A549 (cell line): ENCODE data around the gene DOK7. TPM values are rescaled to one million over a fixed set of nuclear protein-coding genes. Genes with fewer than 3 reads are reported as not detected.

Source experiments
- ATAC-seq, 2 experiments: fragments of 200-7000 bp in 1 of 2; fragments of >200 bp in 1 of 2; cut with Nextera tagmentation in 1 of 2; cut with Tn5 transposase in 1 of 2; 3 replicates each; pipeline versions ENCODE4 v1.8.0 to v1.9.1; 2018 to 2020; ENCODE audit warnings: mild to moderate bottlenecking in 1 of 2, moderate library complexity in 1 of 2
- CTCF ChIA-PET: fragments of 300-600 bp; sonication (Branson Sonifier 250); formaldehyde crosslinking; extraction: SDS; loops from one replicate; lab custom pipeline; 2021; ENCODE audit warnings: antibody characterized with exemption, inconsistent platforms; lab: Yijun Ruan, JAX
- POLR2A ChIA-PET: fragments of 350-600 bp; formaldehyde crosslinking; extraction: SDS; loops from one replicate; lab custom pipeline; 2021; ENCODE audit warnings: antibody characterized with exemption, inconsistent platforms; lab: Yijun Ruan, JAX
- DNase-seq, 2 experiments: peaks; one replicate each; pipeline versions ENCODE4 v3.0.0 to v3.0.0-alpha.2; 2011 to 2016; ENCODE audit warnings: low read depth in 1 of 2, low spot score in 1 of 2
- FAIRE-seq: peaks from 2 replicates; lab custom pipeline; 2011; peaks lifted over from hg19 to GRCh38; lab: Jason Lieb, UNC
- H3K27ac ChIP-seq, 2 experiments: fragments of >200 bp; sonication (Bioruptor Twin); formaldehyde crosslinking; 3 replicates each; pipeline ENCODE4 v1.5.1; 2016 to 2017
- H3K4me1 ChIP-seq: fragments of >200 bp; sonication (Bioruptor Twin); formaldehyde crosslinking; 3 replicates; pipeline ENCODE4 v1.6.1; 2016
- H3K4me2 ChIP-seq: fragments of >200 bp; sonication (Bioruptor Twin); formaldehyde crosslinking; 3 replicates; pipeline ENCODE4 v1.6.1; 2016
- H3K4me3 ChIP-seq: fragments of >200 bp; sonication (Bioruptor Twin); formaldehyde crosslinking; 3 replicates; pipeline ENCODE4 v1.5.1; 2016
- H3K9me3 ChIP-seq: fragments of >200 bp; sonication (Bioruptor Twin); formaldehyde crosslinking; 3 replicates; pipeline ENCODE4 v1.6.1; 2016
- CBX8 ChIP-seq: fragments of 200-600 bp; sonication (generic); IDR thresholded peaks from 2 replicates; pipeline ENCODE4 v1.6.1; 2016
- EHF ChIP-seq: fragments of 250-450 bp; sonication (Bioruptor Pico); IDR thresholded peaks from 2 replicates; pipeline ENCODE4 v1.5.0; 2020; ENCODE audit warnings: mild to moderate bottlenecking
- EHMT2 ChIP-seq: fragments of 200-600 bp; sonication (generic); IDR thresholded peaks from 2 replicates; pipeline ENCODE4 v1.6.1; 2016; ENCODE audit warnings: antibody characterized with exemption, low read depth, mild to moderate bottlenecking, moderate library complexity
- KDM1A ChIP-seq: fragments of 200-600 bp; sonication (generic); IDR thresholded peaks from 2 replicates; pipeline ENCODE4 v1.6.1; 2016; ENCODE audit warnings: low read depth, mild to moderate bottlenecking
- MYC ChIP-seq: IDR thresholded peaks from 2 replicates; pipeline ENCODE4 v1.6.1; 2012; ENCODE audit warnings: mild to moderate bottlenecking, inconsistent platforms, low read length, improper control_type of control experiment, borderline replicate concordance
- POLR2A ChIP-seq: IDR thresholded peaks from 2 replicates; pipeline ENCODE4 v1.6.1; 2012; ENCODE audit warnings: mild to moderate bottlenecking, low read length
- POLR2AphosphoS2 ChIP-seq: conservative IDR thresholded peaks from 2 replicates; pipeline ENCODE4 v1.6.1; 2012; ENCODE audit warnings: low read length, improper control_type of control experiment, inconsistent platforms
- RAD21 ChIP-seq, 2 experiments: fragments of >200 bp in 1 of 2; sonication (Bioruptor Twin) in 1 of 2; formaldehyde crosslinking in 1 of 2; IDR thresholded peaks in 1 of 2; conservative IDR thresholded peaks in 1 of 2; 2 replicates in 1 of 2; 3 replicates in 1 of 2; pipeline ENCODE4 v1.6.1; 2012 to 2018; ENCODE audit warnings: inconsistent platforms in 1 of 2
- RCOR1 ChIP-seq: fragments of 150-350 bp; IDR thresholded peaks from 2 replicates; pipeline ENCODE4 v1.6.1; 2014; ENCODE audit warnings: antibody characterized with exemption, low read length, low read depth
- RFX5 ChIP-seq: fragments of 450-650 bp; IDR thresholded peaks from 2 replicates; pipeline ENCODE4 v1.7.1; 2014; ENCODE audit warnings: antibody characterized with exemption, mild to moderate bottlenecking, moderate library complexity
- SMC3 ChIP-seq: fragments of >200 bp; sonication (Bioruptor Twin); formaldehyde crosslinking; IDR thresholded peaks from 3 replicates; pipeline ENCODE4 v1.6.1; 2018; ENCODE audit warnings: inconsistent platforms
- TFCP2L1 ChIP-seq: fragments of 250-450 bp; sonication (Bioruptor Pico); IDR thresholded peaks from 2 replicates; pipeline ENCODE4 v1.5.0; 2021; ENCODE audit warnings: mild to moderate bottlenecking
- ZNF302 ChIP-seq: fragments of 250-450 bp; sonication (Bioruptor Pico); IDR thresholded peaks from 2 replicates; pipeline ENCODE4 v1.9.0; 2021; ENCODE audit warnings: inconsistent platforms, mild to moderate bottlenecking, moderate library complexity
- WGBS: methylation state at CpG from one replicate; pipeline ENCODE4 v1.1.6; 2017; ENCODE audit errors: missing lambda C conversion rate; 5-methylcytosine and 5-hydroxymethylcytosine counted together
- polyA plus RNA-seq, 4 experiments: library from polyadenylated mRNA; depleted of rRNA in 3 of 4; stranded (reverse); fragments of >200 nt; fragmentation: RNase III in 1 of 4; extraction: RNeasy Plus Mini Kit Qiagen cat#74134 plus additional on column Dnase treatment in 1 of 4; gene quantifications; 2 replicates in 3 of 4; 3 replicates in 1 of 4; pipeline ENCODE4 v1.2.3, GENCODE V29; 2011 to 2017
- TF ChIP-seq, protein P1 (sequence below): IDR thresholded peaks from 2 replicates; pipeline ENCODE4 v1.6.1; 2012; ENCODE audit warnings: low read depth, borderline replicate concordance
- TF ChIP-seq, protein P2 (sequence below): fragments of >200 bp; sonication (Bioruptor Twin); formaldehyde crosslinking; IDR thresholded peaks from 3 replicates; pipeline ENCODE4 v1.6.1; 2016
- TF ChIP-seq, protein P3 (sequence below): fragments of 150-350 bp; IDR thresholded peaks from 2 replicates; pipeline ENCODE4 v1.6.1; 2014; ENCODE audit warnings: low read depth, mild to moderate bottlenecking, low read length
- TF ChIP-seq, protein P4 (sequence below): IDR thresholded peaks from 2 replicates; pipeline ENCODE4 v1.6.1; 2012
- TF ChIP-seq, protein P5 (sequence below): IDR thresholded peaks from 2 replicates; pipeline ENCODE4 v1.6.1; 2012
- TF ChIP-seq, protein P6 (sequence below): fragments of 250-450 bp; sonication (Bioruptor Pico); IDR thresholded peaks from 2 replicates; pipeline ENCODE4 v1.5.0; 2020; ENCODE audit warnings: low read depth, mild to moderate bottlenecking, moderate library complexity

Gene DOK7
- polyA plus RNA-seq, 2 of the 4 experiments (the other 2 are of a cell fraction), result 0.17 to 0.21 TPM

DNA sequence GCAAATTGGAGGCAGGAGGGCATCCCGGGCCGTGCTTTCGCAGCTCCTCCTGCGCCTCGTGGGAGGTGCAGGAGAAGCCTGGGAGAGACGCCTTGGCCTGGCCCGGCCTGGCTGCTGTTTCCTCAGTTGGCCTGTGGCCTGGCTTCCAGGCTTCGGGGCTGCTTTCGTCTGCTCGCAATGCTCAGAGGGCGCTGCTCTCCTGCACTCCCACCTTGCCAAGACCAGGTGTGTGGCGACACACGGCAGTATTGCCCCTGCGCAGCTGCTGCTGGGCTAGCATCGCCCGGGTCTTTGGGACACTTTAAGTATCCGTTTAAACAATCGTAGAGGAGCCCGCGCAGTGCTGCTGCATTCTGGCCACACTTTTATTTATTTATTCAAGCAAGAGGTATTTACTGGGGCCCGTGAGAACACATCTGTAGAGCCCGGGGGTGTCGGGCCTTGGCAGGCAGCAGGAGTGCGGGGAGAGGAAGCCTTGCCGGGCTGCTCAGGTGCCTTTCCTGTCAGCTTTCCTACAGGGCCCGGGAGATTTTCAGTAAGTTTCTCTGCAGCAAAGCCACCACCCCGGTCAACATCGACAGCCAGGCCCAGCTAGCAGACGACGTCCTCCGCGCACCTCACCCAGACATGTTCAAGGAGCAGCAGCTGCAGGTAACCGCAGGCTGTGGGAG, 47.5 kb upstream of the DOK7 start:
- no peak for FAIRE-seq
- WGBS, result 91% methylated on average over 31 of the region's 33 CpGs
- TF ChIP-seq RAD21 (conservative IDR thresholded peaks at IDR 0.05 in 1 of 2, IDR thresholded peaks at IDR 0.05 in 1 of 2), result no peak
- no peak for TF ChIP-seq POLR2AphosphoS2
- TF ChIP-seq, protein P1, sequence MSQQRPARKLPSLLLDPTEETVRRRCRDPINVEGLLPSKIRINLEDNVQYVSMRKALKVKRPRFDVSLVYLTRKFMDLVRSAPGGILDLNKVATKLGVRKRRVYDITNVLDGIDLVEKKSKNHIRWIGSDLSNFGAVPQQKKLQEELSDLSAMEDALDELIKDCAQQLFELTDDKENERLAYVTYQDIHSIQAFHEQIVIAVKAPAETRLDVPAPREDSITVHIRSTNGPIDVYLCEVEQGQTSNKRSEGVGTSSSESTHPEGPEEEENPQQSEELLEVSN, result no peak
- TF ChIP-seq, protein P2, sequence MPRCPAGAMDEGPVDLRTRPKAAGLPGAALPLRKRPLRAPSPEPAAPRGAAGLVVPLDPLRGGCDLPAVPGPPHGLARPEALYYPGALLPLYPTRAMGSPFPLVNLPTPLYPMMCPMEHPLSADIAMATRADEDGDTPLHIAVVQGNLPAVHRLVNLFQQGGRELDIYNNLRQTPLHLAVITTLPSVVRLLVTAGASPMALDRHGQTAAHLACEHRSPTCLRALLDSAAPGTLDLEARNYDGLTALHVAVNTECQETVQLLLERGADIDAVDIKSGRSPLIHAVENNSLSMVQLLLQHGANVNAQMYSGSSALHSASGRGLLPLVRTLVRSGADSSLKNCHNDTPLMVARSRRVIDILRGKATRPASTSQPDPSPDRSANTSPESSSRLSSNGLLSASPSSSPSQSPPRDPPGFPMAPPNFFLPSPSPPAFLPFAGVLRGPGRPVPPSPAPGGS, result no peak
- no peak for TF ChIP-seq ZNF302 (CRISPR knock-in tag)
- no peak for ATAC-seq
- Histone ChIP-seq H3K4me3 (no peak overlapping the region), H3K4me1 (no peaks in the 10 kb centered on the region), H3K9me3 (no peaks in the 10 kb centered on the region), H3K4me2 (no peak overlapping the region), H3K27ac (no peak overlapping the region)
- ChIA-PET POLR2A (no interaction called here), CTCF (interaction anchor here (0.5 to 1.7 kb wide), 2 partner anchors 28 to 145 kb away, joined by 3 to 4 read pairs; no protein-coding TSS in a partner anchor)
- no peak for DNase-seq

DNA sequence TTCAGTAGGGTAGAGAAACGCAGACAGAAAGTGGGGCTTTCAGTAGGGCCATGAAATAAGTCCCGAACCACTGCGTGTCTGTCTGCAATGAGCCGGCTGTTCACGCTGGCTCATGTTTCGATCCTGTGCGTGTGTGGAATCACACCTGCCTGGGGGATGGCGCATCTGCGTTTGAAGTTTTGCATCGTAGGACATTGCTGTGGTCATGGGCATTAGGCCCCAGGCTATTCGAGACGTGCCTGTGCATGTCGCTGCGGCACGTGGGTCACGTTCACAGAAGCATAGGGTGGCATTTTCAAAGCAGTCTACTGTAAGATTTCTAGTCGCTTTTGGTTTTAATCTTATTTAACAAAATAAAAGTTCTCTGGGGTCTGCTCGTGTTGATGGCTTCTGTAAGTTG, 46.8 kb upstream of the DOK7 start:
- TF ChIP-seq CBX8 (no peak), EHF (CRISPR knock-in tag) (no peak), KDM1A (no peak), TFCP2L1 (CRISPR knock-in tag) (no peak), EHMT2 (no peak), MYC (no peak), SMC3 (no peak)
- TF ChIP-seq, protein P3, sequence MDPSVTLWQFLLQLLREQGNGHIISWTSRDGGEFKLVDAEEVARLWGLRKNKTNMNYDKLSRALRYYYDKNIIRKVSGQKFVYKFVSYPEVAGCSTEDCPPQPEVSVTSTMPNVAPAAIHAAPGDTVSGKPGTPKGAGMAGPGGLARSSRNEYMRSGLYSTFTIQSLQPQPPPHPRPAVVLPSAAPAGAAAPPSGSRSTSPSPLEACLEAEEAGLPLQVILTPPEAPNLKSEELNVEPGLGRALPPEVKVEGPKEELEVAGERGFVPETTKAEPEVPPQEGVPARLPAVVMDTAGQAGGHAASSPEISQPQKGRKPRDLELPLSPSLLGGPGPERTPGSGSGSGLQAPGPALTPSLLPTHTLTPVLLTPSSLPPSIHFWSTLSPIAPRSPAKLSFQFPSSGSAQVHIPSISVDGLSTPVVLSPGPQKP, result no peak
- Histone ChIP-seq H3K27ac (no peak overlapping the region), H3K4me2 (no peak overlapping the region), H3K4me1 (no peaks in the 10 kb centered on the region), H3K4me3 (no peak overlapping the region), H3K9me3 (no peaks in the 10 kb centered on the region)
- ChIA-PET POLR2A (no interaction called here), CTCF (interaction anchor here (0.5 to 1.7 kb wide), 3 partner anchors 27 to 145 kb away, joined by 3 to 4 read pairs (median 3); no protein-coding TSS in a partner anchor)
- WGBS, result 90% methylated on average over 18 of the region's 18 CpGs
- ATAC-seq, result no peak
- no peak for FAIRE-seq
- DNase-seq, result no peak

DNA sequence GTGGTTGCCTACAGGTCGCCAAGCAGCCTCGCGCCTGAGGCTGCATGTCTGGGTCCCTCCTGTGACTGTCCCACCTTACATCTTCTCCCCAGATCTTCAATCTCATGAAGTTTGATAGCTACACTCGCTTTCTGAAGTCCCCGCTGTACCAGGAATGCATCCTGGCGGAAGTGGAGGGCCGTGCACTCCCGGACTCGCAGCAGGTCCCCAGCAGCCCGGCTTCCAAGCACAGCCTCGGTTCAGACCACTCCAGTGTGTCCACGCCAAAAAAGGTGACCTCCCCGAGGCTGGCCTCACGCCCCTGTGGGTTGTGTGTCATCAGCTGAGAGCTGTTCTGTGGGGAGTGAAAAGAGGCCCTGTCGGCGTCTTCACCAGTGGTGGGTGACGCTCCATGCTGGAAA, 46.3 kb upstream of the DOK7 start:
- Histone ChIP-seq H3K4me1 (no peaks in the 10 kb centered on the region), H3K27ac (no peak overlapping the region), H3K4me2 (no peak overlapping the region), H3K9me3 (no peaks in the 10 kb centered on the region), H3K4me3 (no peak overlapping the region)
- ChIA-PET POLR2A (no interaction called here), CTCF (interaction anchor here (1.0 to 1.7 kb wide), 2 partner anchors 26 to 71 kb away, joined by 3 to 4 read pairs; no protein-coding TSS in a partner anchor)
- 92% methylated on average over 17 of the region's 17 CpGs for WGBS
- DNase-seq, result no peak
- TF ChIP-seq, protein P4, sequence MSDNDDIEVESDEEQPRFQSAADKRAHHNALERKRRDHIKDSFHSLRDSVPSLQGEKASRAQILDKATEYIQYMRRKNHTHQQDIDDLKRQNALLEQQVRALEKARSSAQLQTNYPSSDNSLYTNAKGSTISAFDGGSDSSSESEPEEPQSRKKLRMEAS, result no peak
- TF ChIP-seq POLR2A, result no peak
- TF ChIP-seq, protein P3, result no peak
- TF ChIP-seq TFCP2L1 (CRISPR knock-in tag), result no peak
- no peak for TF ChIP-seq RCOR1
- TF ChIP-seq, protein P5, sequence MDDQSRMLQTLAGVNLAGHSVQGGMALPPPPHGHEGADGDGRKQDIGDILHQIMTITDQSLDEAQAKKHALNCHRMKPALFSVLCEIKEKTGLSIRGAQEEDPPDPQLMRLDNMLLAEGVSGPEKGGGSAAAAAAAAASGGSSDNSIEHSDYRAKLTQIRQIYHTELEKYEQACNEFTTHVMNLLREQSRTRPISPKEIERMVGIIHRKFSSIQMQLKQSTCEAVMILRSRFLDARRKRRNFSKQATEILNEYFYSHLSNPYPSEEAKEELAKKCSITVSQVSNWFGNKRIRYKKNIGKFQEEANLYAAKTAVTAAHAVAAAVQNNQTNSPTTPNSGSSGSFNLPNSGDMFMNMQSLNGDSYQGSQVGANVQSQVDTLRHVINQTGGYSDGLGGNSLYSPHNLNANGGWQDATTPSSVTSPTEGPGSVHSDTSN, result no peak
- TF ChIP-seq, protein P6, sequence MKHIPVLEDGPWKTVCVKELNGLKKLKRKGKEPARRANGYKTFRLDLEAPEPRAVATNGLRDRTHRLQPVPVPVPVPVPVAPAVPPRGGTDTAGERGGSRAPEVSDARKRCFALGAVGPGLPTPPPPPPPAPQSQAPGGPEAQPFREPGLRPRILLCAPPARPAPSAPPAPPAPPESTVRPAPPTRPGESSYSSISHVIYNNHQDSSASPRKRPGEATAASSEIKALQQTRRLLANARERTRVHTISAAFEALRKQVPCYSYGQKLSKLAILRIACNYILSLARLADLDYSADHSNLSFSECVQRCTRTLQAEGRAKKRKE (CRISPR knock-in tag), result no peak
- TF ChIP-seq RFX5, result no peak
- no peak for ATAC-seq
- FAIRE-seq, result no peak
